OCI-LY3 (cell line): Measurements from ENCODE around the gene SDHAF2.

Source experiments
- EZH2phosphoT487 ChIP-seq: fragments of 200-600 bp; shearing (Covaris generic); IDR thresholded peaks from 2 replicates; pipeline ENCODE4 v1.6.1; 2018; ENCODE audit warnings: antibody characterized with exemption, mixed run types, low read depth
- TF ChIP-seq, protein P1 (sequence below): fragments of 200-600, 300-600 bp; sonication (generic); IDR thresholded peaks from 2 replicates; pipeline ENCODE4 v1.5.1; 2014; ENCODE audit warnings: antibody characterized with exemption, low read length, low read depth

DNA sequence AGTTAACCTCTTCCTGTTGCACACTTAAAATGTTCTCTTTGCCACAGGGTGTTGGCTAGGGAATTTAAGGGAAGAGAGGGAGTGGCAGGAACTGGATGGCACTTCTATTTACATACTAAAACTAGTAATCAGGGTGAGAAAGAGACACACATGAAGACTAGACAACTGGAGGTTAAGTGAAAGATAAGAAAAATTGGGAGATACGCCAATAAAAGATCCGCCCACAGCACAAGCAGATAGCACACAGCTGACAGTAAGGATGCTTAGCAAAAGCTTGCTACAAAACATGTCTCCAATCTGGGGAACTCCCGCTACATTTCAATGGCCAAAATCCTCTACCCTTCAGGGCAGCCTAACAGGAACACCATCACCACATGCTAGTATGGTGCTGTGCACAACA is 13.0 kb upstream of the SDHAF2 start:
- TF ChIP-seq, protein P1, sequence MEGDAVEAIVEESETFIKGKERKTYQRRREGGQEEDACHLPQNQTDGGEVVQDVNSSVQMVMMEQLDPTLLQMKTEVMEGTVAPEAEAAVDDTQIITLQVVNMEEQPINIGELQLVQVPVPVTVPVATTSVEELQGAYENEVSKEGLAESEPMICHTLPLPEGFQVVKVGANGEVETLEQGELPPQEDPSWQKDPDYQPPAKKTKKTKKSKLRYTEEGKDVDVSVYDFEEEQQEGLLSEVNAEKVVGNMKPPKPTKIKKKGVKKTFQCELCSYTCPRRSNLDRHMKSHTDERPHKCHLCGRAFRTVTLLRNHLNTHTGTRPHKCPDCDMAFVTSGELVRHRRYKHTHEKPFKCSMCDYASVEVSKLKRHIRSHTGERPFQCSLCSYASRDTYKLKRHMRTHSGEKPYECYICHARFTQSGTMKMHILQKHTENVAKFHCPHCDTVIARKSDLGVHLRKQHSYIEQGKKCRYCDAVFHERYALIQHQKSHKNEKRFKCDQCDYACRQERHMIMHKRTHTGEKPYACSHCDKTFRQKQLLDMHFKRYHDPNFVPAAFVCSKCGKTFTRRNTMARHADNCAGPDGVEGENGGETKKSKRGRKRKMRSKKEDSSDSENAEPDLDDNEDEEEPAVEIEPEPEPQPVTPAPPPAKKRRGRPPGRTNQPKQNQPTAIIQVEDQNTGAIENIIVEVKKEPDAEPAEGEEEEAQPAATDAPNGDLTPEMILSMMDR: no peak
- no peak for TF ChIP-seq EZH2phosphoT487
